ENCODE results near the gene NAT8L.
A peak's percentile ranks its signal among the peaks of the same experiment; 100 is the strongest.
"Not testable (repeated sequence)": the region's sequence is repeated elsewhere in the genome, so short reads cannot be mapped to it uniquely, and the experiment has no call there.

Gene NAT8L, protein sequence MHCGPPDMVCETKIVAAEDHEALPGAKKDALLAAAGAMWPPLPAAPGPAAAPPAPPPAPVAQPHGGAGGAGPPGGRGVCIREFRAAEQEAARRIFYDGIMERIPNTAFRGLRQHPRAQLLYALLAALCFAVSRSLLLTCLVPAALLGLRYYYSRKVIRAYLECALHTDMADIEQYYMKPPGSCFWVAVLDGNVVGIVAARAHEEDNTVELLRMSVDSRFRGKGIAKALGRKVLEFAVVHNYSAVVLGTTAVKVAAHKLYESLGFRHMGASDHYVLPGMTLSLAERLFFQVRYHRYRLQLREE

DNA sequence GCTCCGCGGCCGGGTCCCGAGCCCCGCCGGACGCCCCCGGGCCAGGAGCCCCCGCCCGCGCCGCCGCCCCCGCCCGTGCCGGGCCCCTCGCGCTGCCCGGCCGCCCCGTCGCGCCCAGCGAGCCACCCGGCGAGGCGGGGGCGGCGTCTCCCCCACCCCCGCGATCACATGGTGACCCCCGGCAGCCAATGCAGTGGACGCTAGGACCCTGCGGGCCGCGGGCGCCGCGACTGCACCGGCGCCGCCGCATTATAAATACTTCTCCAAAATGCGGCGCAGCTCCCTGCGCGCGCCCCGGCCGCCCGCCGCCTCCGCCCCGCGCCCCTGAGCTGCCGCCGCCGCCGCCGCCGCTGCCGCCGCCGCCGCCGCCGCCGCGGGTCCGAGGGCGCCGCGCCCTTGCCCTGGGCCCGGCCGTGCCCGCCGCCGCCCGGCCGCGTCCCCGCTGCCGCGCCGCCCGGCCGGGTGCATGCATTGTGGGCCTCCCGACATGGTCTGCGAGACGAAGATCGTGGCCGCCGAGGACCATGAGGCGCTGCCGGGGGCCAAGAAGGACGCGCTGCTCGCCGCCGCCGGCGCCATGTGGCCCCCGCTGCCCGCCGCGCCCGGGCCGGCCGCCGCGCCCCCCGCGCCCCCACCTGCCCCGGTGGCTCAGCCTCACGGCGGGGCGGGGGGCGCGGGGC is at the start of gene NAT8L:
Gene NAT8L (plus strand): TSS at position 282 of the 680 bp plus-strand sequence. CDS start 185 bp downstream, at position 467.
- no peak for DNase-seq

DNA sequence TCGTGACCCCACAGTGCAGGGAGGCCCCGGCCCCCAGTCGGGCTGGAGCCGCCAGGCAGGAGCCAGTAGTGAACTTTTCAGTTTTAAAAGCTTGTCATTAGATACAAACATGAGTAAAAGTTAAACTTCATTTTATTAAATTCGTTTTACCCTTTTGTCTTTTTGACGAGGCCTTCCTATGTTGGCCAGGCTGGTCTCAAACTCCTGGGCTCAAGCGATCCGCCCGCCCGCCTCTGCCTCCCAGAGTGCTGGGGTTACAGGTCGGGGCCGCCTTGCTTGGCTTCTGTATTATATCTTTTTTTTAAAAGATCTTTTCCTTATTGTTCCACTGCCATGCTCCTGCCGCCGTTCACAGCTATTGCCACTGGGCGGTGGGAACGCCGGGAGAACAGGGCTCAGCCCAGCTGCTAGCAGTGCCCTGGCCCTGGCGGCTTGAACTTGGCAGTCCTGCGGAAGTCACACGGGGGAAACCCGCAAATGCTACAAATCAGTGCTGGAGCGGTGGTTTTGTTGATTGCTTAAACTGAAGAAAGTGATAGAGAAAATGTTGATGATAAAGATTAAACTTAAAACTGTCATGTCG is 49.4 kb upstream of the NAT8L start:
- DNase-seq: no peak

DNA sequence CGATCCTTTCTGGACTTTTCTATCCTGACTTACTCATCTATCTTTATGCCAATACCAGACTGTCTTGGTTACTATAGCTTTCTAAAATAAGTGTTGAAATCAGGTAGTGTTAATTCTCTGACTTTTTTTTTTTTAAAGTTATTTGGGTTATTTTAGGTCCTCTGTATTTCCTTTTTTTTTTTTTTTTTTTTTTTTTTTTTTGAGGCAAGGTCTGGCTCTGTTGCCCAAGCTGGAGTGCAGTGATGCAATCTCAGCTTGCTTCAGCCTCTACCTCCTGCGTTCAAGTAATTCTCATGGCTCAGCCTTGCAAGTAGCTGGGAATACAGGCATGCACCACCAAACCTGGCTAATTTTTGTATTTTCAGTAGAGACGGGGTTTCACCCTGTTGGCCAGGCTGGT is 47.5 kb upstream of the NAT8L start:
- DNase-seq: no peak

DNA sequence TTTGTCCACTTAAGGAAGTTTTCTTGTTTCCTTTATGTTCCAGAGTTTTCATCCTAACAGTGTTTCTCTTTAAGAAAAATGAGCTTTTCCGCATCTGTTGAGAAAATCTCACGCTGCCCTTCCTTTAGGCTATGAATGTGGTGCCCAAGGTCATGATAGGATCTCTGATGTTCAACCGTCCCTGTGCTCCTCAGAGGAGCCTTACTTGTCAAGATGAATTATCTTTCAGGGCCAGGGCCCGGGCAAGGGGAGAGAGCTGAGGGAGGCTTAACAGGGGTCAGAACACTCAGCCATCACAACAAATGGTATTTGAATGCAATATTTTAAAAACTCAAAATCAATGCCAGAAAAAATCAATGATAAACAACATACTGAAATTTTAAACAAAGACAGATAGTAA is 44.1 kb upstream of the NAT8L start:
- DNase-seq: no peak

DNA sequence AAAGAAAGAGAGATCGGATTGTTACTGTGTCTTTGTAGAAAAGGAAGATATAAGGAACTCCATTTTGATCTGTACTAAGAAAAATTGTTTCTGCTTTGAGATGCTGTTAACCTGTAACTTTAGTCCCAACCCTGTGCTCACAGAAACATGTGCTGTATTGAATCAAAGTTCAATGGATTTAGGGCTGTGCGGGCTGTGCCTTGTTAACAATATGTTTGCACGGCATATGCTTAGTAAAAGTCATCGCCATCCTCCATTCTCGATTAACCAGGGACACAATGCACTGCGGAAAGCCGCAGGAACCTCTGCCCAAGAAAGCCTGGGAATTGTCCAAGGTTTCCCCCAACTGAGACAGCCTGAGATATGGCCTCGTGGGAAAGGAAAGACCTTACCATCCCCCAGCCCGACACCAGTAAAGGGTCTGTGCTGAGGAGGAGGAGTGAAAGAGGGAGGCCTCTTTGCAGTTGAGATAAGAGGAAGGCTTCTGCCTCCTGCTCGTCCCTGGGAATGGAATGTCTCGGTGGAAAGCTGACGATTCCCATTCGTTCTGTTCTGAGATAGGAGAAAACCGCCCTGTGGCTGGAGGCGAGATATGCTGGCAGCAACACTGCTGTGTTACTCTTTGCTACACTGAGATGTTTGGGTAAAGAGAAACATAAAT is 37.6 kb upstream of the NAT8L start:
- DNase-seq: not testable (repeated sequence)

DNA sequence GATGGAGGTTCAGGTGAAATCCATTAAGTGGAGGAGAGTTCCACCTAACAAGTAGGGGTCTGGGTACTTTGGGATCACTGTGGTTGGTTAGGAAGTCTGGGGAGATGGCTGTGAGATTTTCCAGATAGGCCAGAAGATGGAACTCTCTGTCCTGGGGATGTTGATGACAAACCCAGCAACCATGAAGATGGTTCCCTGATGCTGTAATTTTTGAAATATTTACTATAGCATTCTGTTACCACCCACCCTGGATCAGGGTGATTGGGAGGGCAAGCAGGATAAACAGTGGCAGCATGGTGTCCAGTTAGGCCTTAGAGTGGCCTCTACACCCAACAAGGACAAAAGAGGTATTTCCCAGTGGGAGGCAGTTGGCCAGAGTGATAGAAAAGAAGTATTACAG is 34.4 kb upstream of the NAT8L start:
- DNase-seq: no peak

DNA sequence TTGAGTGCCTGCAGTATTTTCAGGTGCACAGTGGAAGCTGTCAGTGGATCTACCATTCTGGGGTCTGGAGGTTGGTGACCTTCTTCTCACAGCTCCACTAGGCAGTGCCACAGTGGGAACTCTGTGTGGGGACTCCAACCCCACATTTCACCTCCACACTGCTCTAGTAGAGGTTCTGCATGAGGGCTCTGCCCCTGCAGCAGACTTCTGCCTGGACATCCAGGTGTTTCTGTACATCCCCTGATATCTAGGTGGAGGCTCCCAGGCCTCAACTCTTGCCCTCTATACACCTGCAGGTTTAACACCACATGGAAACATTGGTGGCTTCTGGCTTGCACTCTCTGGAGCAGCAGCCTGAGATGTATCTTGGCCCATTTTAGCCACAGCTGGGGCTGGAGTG is 33.3 kb upstream of the NAT8L start:
- no peak for DNase-seq

DNA sequence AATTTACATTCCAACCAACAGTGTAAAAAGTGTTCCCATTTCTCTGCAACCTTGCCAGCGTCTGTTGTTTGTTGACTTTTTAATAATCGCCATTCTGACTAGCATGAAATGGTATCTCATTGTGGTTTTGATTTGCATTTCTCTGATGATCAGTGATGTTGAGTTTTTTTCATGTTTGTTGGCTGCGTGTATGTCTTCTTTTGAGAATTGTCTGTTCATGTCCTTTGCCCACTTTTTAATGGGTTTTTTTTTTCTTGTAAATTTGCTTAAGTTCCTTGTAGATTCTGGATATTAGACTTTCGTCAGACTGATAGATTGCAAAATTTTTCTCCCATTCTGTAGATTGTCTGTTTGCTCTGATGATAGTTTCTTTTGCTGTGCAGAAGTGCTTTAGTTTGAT is 32.0 kb upstream of the NAT8L start:
- DNase-seq: not testable (repeated sequence)

DNA sequence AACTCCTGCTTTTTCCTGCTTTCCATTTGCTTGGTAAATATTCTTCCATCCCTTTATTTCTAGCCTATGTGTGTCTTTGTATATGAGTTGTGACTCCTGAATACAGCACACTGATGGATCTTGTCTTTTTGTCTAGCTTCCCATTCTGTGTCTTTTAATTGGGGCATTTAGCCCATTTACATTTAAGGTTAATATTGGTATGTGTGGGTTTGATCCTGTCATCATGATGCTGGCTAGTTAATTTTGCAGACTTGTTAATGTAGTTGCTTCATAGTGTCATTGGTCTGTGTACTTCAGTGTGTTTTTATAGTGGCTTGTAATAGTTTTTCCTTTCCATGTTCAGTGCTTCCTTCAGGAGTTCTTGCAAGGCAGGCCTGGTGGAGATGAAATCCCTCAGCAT is 28.0 kb upstream of the NAT8L start:
- DNase-seq: not testable (repeated sequence)

DNA sequence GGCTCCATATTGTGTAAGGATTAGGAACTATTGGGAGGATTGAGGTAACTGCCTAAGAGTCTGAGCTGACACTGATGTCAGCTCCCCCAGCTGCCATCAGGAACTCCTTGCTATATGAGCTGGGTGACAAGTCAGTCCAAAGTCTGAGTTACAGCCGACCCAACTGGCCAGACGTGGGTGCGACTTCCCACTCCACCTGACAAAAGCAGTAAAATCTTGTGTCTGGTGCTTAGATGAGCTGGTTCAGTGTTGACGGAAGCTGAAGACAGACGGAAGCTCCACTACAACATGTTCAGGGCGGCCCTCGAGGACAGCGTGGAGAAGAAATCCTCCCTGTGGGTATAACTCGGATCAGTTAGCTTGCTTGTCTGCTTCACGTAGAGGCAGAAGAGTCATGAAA is 22.8 kb upstream of the NAT8L start:
- DNase-seq: no peak

DNA sequence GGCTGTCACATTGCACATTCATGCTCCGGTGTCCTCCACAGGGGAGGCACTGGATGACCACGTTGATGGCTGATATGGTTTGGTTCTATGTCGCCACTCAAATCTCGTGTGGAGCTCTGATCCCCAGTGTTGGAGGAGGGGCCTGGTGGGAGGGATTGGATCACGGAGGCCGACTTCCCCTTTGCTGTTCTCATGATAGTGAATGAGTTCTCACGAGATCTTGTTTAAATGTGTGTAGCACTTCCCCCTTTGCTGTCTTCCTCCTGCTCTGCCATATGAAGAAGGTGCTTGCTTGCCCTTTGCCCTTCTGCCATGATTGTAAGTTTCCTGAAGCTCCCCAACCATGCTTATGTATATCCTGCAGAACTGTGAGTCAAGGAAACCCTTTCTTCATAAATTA is 22.3 kb upstream of the NAT8L start:
- DNase-seq: no peak

DNA sequence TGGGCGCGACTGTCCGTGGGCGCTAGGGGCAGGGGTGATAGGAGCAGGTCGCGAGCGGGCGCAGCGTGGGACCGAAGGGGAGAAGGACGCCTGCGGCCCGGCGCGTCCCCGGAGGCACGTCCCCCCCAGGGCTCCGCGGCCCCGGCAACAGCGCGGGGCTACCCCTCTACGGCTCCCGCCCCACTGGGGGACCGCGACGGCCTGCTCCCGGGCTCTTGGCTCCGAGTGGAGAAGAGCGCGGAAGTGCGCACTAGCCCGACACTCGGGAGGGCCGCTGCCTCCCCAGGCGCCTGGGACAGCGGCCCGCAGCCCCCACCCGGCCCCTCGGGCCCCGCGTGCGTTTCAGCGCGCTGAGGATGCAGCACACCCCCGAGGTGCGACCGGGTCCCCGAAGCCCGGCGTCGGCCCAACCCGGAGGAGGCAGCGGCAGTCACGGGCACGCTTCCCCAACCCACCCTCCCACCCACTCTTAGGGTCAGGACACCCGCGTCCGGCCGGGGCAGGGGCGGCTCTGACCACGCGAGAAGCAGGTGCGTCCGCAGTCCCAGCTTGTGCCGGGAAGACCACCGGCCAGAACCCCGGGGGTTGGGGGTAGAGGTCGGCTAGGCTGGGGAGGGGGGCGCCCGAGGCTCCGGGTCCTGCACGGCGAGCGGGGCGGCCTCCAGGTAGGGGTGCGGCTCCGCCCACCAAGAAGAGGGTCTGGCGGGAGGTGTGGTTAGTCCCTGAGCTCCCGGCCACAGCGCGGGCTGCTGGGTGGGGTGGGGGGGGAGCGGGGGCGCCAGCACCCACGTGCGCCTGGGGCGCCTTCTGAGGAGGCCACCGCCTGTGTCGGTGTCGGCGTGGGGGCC is 18.5 kb upstream of the NAT8L start:
- DNase-seq: no peak

DNA sequence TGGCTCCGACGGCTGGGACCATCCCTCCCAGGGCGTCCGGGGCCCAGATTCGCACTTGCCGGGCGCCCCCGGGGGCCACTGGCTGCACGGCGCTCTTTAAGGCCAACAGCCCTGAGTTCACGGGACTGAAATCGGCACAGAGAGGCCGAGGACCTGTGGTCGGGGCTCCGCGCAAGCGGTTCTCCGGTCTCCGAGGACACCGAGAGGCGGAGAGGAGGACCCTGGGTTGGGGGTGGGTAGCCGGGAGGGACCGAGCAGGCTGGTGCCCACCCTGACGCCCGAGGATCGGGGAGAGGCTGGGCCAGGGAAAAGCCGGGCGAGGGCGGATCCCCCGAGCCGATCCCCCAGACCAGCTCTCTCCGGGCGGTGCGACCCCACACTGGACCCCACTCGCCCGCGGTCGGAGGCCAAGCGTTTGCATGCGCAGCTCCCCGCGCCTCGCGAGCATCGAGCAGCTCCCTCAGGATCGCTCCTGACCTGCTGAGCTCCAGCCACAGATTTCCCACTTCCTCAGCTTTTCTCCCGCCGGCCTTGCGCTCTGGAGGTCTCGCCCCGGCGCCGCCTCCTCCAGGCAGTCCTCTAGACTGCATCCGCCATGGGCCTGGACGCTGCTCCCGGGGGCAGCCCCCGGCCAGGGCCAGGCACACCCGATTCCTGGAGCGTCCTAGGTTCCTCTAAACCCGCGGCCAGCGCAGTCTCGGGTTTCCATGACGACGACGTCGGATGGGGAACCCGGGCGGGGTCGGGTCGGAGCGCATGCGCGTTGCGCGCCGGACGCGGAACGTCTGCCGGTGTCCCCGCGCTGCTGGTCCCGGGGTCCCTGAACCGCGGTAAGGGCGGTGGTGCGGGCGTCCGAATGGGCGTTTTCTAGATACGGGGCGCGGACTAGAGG is 17.6 kb upstream of the NAT8L start:
- peak; percentile 49 for DNase-seq

DNA sequence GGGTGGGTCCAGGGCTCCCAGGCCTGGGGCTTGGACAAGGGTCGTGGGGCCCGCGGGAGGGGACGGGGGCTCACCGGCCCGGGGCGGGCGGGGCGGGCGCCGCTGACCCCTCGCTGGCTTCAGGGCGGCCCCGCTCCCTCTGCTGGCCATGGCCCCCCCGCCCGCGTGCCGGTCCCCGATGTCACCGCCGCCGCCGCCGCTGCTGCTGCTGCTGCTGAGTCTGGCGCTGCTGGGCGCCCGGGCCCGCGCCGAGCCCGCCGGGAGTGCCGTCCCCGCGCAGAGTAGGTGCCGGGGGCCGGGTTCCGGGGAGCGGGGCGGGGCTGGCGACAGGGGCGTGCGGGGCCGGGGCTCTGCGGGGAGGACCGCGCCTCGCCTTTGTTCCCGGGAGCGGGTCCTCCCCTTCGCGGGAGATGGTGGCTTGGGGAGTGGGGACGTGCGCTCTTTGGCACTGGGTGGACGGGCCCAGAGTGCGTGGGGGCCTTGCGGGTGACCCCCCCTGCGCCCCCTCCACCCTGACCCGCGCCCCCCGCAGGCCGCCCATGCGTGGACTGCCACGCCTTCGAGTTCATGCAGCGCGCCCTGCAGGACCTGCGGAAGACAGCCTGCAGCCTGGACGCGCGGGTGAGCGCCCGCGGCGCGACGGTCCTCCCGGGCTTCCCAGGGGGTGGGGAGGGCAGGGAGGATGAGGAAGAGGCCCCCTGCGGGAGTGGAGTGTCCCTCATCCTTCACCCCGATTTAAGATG is 16.8 kb upstream of the NAT8L start:
- DNase-seq: no peak

DNA sequence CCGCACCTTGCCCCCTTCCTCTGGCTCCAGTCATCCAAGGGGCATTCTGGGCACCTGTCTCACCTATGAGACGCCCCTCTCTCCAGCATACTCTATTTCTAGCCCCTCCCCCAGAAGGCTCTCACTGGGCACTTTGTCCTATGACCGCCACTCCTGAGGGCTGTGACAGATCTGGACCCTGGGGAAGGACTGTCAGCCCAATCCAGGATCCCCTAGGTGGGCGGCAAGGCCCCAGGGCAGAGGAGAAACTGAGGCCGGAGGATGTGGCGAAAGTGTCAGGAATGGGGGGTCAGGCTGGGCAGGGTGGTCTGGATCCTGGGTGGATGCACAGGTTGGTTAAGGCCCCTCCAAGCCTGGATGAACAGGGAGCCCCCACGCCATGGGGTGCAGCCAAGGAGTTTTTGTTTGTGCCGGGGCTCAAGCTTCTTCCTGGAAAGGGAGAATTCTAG is 16.2 kb upstream of the NAT8L start:
- DNase-seq: no peak

DNA sequence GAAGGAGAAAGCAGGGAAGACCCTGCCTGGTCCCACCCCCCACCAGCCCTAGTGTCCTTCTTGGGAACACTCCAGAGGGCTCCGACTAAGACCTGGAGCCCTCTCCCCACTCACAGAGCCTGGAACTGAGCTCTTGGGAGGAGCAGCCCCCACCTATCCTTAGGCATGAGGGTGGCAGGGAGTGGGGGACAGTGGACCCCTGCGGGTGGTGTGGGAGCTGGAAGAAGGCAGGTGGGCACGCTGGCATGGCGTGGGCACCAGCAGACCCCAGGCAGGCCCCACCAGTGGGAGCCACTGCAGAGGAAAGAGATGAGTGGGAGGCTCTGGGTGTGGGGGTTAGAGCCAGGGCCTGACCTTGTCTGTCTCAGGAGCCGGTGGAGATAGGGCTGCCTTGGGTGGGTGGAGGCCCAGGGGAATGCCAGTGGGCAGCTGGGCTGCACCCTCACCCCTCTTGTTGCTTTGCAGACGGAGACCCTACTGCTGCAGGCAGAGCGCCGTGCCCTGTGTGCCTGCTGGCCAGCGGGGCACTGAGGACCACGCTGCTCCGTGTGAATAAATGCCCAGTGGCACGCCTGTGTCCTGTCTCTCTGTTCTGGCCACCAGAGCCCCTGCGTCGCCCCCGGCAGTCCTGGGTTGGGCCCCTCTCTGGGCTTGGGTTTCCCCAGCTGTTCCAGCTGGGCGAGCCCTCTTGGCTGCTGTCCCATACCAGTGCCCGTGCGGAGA is 15.6 kb upstream of the NAT8L start:
- no peak for DNase-seq

DNA sequence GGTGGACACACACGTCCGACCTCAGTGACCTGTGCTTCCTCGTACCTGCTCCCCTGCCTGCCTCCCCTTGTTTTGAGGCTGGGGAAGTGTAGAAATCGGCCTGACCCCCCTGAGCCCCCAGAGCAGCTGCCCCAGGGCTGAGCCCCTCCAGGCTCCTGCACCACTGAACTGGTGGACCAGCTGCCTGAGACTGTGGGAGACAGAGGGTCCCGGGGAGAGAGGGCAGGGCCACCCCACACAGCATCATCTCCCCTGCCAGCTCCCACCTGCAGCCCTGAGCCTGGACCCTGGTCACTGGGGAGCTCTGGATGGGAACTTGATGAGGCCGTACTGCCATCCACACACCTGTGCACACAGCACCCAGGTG is 15.0 kb upstream of the NAT8L start:
- DNase-seq: no peak

DNA sequence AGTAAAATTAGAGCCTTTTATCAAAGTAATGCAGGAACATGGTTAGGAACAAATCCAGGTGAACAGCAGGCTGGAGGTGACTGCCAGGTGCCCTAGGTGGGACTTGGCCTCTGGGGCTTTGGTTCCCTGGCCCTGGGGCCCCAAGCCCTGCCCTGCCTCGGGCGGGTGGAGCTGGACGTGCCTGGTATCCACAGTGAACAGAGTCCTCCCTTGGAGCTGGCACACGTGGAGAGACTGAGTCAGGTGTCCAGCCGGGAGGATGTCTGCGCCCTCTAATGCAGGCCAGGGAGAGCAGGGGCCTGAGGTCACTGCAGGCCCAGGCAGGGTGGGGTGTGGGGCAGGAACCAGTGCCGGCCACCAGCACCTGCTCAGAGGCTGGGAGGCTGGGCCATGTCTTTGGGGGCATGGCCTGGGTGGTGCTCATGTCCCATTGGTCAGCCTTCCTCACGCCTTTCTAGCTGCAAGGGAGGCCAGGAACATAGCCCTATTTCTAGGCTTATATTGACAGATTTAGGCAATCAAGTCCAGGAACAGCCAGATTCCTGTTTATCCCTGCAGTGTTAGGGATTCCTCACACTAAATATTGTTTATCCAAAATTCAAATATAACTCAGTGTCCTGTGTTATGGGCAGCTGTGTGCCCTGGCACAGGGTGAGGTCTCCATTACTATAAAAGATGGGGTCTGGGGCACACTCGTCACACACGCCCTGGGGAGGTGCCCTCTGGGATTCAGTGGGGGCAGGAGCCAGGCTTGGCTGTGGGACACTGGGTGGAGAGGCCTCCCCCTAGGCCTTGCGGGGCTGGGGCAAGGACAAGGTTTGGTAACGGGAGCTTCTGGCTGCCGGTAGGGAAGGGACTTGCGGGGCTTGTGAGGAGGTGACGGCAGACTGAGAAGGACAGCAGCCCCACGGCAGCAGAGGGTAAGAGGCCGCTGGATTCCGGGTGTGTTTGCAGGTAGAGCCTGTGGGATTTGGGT is 14.3 kb upstream of the NAT8L start:
- DNase-seq: no peak

DNA sequence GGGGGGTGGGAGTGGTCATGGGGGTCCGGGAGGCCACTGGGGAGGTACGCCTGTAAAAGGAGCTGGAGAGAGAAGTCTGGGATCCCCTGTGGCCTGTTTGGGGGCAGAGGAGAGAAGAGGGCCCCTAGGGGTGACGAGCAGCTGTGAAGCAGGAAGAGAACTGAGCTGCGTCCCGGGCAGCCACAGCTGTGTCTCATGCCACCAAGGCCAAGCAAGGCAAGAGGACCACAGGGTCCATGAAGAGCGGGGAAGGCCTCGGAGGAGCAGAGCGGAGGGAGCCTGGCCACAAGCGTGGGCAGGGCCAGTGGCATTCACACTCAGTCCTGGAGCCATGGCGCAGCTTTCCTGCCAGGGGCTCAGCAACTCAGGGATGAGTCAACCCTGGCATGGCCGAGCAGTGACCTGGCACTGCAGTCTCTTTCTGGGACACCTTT is 13.6 kb upstream of the NAT8L start:
- no peak for DNase-seq

All from KG1 (cell line).